ENCODE results near the gene WDR93.
"Not testable (repeated sequence)": the region's sequence is repeated elsewhere in the genome, so short reads cannot be mapped to it uniquely, and the experiment has no call there.

The WDR93 gene

GRCh38 chr15:89778861-89779260, 88.2 kb downstream of the WDR93 start:
- ChIA-PET CTCF (no interaction called here), POLR2A (no interaction called here)
- no peak for DNase-seq
- WGBS (ENCODE audit: insufficient coverage), result 97% methylated on average over 3 of the region's 4 CpGs
- no peaks in the 10 kb centered on the region for H3K36me3 ChIP-seq (ENCODE audit: control insufficient read depth in 4 of 4, insufficient read depth in 4 of 4, low read length in 3 of 4)
- H3K27me3 ChIP-seq (replicated peaks in 2 of 5; ENCODE audit: control insufficient read depth in 4 of 5, insufficient read depth in 5 of 5, low read length in 4 of 5), result peaks cover 0 to 16% (median 2%) of the 10 kb centered on the region in 5 experiments
- no peak overlapping the region for H3K27ac ChIP-seq (ENCODE audit: insufficient read depth in 1 of 2, low read depth in 1 of 2, low read length in 2 of 2, poor library complexity in 1 of 2, severe bottlenecking in 2 of 2)
- peaks cover 0 to 41% (median 21%) of the 10 kb centered on the region in 4 experiments for H3K4me1 ChIP-seq (ENCODE audit: control extremely low read depth in 1 of 4, control insufficient read depth in 4 of 4, insufficient read depth in 4 of 4, low read length in 3 of 4)
- no peaks in the 10 kb centered on the region for H3K9me3 ChIP-seq (ENCODE audit: control extremely low read depth in 1 of 5, control insufficient read depth in 4 of 5, insufficient read depth in 2 of 5, low read depth in 1 of 5, low read length in 4 of 5)
- no peak overlapping the region for H3K4me3 ChIP-seq (ENCODE audit: control insufficient read depth in 1 of 7, extremely low read depth in 1 of 7, insufficient read depth in 4 of 7, low read depth in 2 of 7, low read length in 6 of 7)

DNA sequence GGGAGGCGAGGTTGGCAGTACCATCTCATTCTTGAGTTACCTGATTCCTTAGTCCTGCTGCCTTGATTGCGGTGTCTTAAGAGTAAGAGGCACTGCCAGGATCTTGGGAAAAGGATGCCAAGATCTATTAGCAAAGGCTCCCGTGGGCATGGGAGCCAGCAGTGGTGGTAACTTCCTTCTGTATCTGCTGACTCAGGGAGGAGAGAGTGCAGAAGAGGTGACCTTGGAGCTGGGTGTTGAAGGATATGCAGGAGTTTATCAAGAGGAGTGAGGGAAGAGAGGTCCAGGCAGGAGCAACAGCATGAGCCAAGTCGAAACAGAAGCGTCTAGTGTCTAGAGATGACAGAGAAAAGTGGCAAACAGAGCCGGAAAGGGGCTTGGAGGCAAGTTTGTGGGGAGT, 90.0 kb downstream of the WDR93 start:
- Histone ChIP-seq H3K27ac (ENCODE audit: insufficient read depth in 1 of 2, low read depth in 1 of 2, low read length in 2 of 2, poor library complexity in 1 of 2, severe bottlenecking in 2 of 2) (no peak overlapping the region), H3K36me3 (ENCODE audit: control insufficient read depth in 4 of 4, insufficient read depth in 4 of 4, low read length in 3 of 4) (peaks cover 0 to 15% (median 6%) of the 10 kb centered on the region in 4 experiments), H3K27me3 (replicated peaks in 2 of 5; ENCODE audit: control insufficient read depth in 4 of 5, insufficient read depth in 5 of 5, low read length in 4 of 5) (peaks cover 0 to 13% (median under 1%) of the 10 kb centered on the region in 5 experiments), H3K4me1 (ENCODE audit: control extremely low read depth in 1 of 4, control insufficient read depth in 4 of 4, insufficient read depth in 4 of 4, low read length in 3 of 4) (peaks cover 0 to 43% (median 21%) of the 10 kb centered on the region in 4 experiments), H3K9me3 (ENCODE audit: control extremely low read depth in 1 of 5, control insufficient read depth in 4 of 5, insufficient read depth in 2 of 5, low read depth in 1 of 5, low read length in 4 of 5) (no peaks in the 10 kb centered on the region), H3K4me3 (ENCODE audit: control insufficient read depth in 1 of 7, extremely low read depth in 1 of 7, insufficient read depth in 4 of 7, low read depth in 2 of 7, low read length in 6 of 7) (no peak overlapping the region)
- ChIA-PET CTCF (interaction anchor here (0.7 to 2.0 kb wide), 4 partner anchors 9 to 28 kb away, joined by 3 to 4 read pairs (median 4); no protein-coding TSS in a partner anchor), POLR2A (interaction anchor here (0.8 kb wide), 1 partner anchor 16 kb away, joined by 3 read pairs; no protein-coding TSS in a partner anchor)
- 82% methylated on average over 6 of the region's 6 CpGs for WGBS (ENCODE audit: insufficient coverage)
- DNase-seq, result no peak

GRCh38 chr15:89781055-89781454, 90.4 kb downstream of the WDR93 start:
- Histone ChIP-seq H3K36me3 (ENCODE audit: control insufficient read depth in 4 of 4, insufficient read depth in 4 of 4, low read length in 3 of 4) (peaks cover 0 to 16% (median 6%) of the 10 kb centered on the region in 4 experiments), H3K27me3 (replicated peaks in 2 of 5; ENCODE audit: control insufficient read depth in 4 of 5, insufficient read depth in 5 of 5, low read length in 4 of 5) (peaks cover 0 to 9% (median 0%) of the 10 kb centered on the region in 5 experiments), H3K4me1 (ENCODE audit: control extremely low read depth in 1 of 4, control insufficient read depth in 4 of 4, insufficient read depth in 4 of 4, low read length in 3 of 4) (peaks cover 0 to 42% (median 18%) of the 10 kb centered on the region in 4 experiments), H3K27ac (ENCODE audit: insufficient read depth in 1 of 2, low read depth in 1 of 2, low read length in 2 of 2, poor library complexity in 1 of 2, severe bottlenecking in 2 of 2) (no peak overlapping the region), H3K9me3 (ENCODE audit: control extremely low read depth in 1 of 5, control insufficient read depth in 4 of 5, insufficient read depth in 2 of 5, low read depth in 1 of 5, low read length in 4 of 5) (no peaks in the 10 kb centered on the region), H3K4me3 (ENCODE audit: control insufficient read depth in 1 of 7, extremely low read depth in 1 of 7, insufficient read depth in 4 of 7, low read depth in 2 of 7, low read length in 6 of 7) (no peak overlapping the region)
- ChIA-PET CTCF (interaction anchor here (0.7 to 2.0 kb wide), 5 partner anchors 10 to 29 kb away, joined by 3 to 4 read pairs (median 3); no protein-coding TSS in a partner anchor), POLR2A (interaction anchor here (0.8 kb wide), 1 partner anchor 16 kb away, joined by 3 read pairs; no protein-coding TSS in a partner anchor)
- 44% methylated on average over 6 of the region's 6 CpGs for WGBS (ENCODE audit: insufficient coverage)
- peak in 2 of 3 donors; percentile 60 for DNase-seq

GRCh38 chr15:89781891-89782618, 91.4 kb downstream of the WDR93 start:
- 88% methylated on average over 11 of the region's 15 CpGs for WGBS (ENCODE audit: insufficient coverage)
- Histone ChIP-seq H3K27ac (ENCODE audit: insufficient read depth in 1 of 2, low read depth in 1 of 2, low read length in 2 of 2, poor library complexity in 1 of 2, severe bottlenecking in 2 of 2) (no peak overlapping the region), H3K4me1 (ENCODE audit: control extremely low read depth in 1 of 4, control insufficient read depth in 4 of 4, insufficient read depth in 4 of 4, low read length in 3 of 4) (peaks cover 0 to 33% (median 9%) of the 10 kb centered on the region in 4 experiments), H3K27me3 (replicated peaks in 2 of 5; ENCODE audit: control insufficient read depth in 4 of 5, insufficient read depth in 5 of 5, low read length in 4 of 5) (peaks cover 0 to 2% (median 0%) of the 10 kb centered on the region in 5 experiments), H3K4me3 (ENCODE audit: control insufficient read depth in 1 of 7, extremely low read depth in 1 of 7, insufficient read depth in 4 of 7, low read depth in 2 of 7, low read length in 6 of 7) (no peak overlapping the region), H3K9me3 (ENCODE audit: control extremely low read depth in 1 of 5, control insufficient read depth in 4 of 5, insufficient read depth in 2 of 5, low read depth in 1 of 5, low read length in 4 of 5) (no peaks in the 10 kb centered on the region), H3K36me3 (ENCODE audit: control insufficient read depth in 4 of 4, insufficient read depth in 4 of 4, low read length in 3 of 4) (peaks cover 0 to 20% (median 8%) of the 10 kb centered on the region in 4 experiments)
- CTCF ChIA-PET, result interaction anchor here (1.6 to 1.8 kb wide), 2 partner anchors 11 to 21 kb away, joined by 3 to 6 read pairs; no protein-coding TSS in a partner anchor
- POLR2A ChIA-PET, result no interaction called here
- peak in 1 of 3 donors; percentile 35 for DNase-seq

DNA sequence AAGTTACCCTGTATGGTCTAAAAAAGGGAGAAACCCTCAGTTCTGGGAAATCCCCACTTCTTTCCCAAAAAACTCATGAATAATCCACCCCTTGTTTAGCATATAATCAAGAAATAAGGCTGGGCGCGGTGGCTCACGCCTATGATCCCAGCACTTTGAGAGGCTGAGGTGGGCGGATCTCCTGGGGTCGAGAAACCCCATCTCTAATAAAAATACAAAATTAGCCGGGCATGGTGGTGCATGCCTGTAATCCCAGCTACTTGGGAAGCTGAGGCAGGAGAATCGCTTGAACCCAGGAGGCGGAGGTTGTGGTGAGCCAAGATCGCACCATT, 92.0 kb downstream of the WDR93 start:
- peaks cover 0 to 25% (median 10%) of the 10 kb centered on the region in 4 experiments for H3K36me3 ChIP-seq (ENCODE audit: control insufficient read depth in 4 of 4, insufficient read depth in 4 of 4, low read length in 3 of 4)
- not testable (repeated sequence) for H3K9me3 ChIP-seq (ENCODE audit: control extremely low read depth in 1 of 5, control insufficient read depth in 4 of 5, insufficient read depth in 2 of 5, low read depth in 1 of 5, low read length in 4 of 5); H3K27me3 ChIP-seq (replicated peaks in 2 of 5; ENCODE audit: control insufficient read depth in 4 of 5, insufficient read depth in 5 of 5, low read length in 4 of 5); H3K27ac ChIP-seq (ENCODE audit: insufficient read depth in 1 of 2, low read depth in 1 of 2, low read length in 2 of 2, poor library complexity in 1 of 2, severe bottlenecking in 2 of 2); H3K4me3 ChIP-seq (ENCODE audit: control insufficient read depth in 1 of 7, extremely low read depth in 1 of 7, insufficient read depth in 4 of 7, low read depth in 2 of 7, low read length in 6 of 7); DNase-seq
- CTCF ChIA-PET, result interaction anchor here (1.2 to 1.8 kb wide), 3 partner anchors 13 to 316 kb away, joined by 3 to 6 read pairs (median 3); no protein-coding TSS in a partner anchor
- WGBS (ENCODE audit: insufficient coverage), result 94% methylated on average over 3 of the region's 9 CpGs
- POLR2A ChIA-PET, result interaction anchor here (1.5 kb wide), 1 partner anchor 31 kb away, joined by 3 read pairs; no protein-coding TSS in a partner anchor
- peaks cover 0 to 27% (median 4%) of the 10 kb centered on the region in 4 experiments for H3K4me1 ChIP-seq (ENCODE audit: control extremely low read depth in 1 of 4, control insufficient read depth in 4 of 4, insufficient read depth in 4 of 4, low read length in 3 of 4)

DNA sequence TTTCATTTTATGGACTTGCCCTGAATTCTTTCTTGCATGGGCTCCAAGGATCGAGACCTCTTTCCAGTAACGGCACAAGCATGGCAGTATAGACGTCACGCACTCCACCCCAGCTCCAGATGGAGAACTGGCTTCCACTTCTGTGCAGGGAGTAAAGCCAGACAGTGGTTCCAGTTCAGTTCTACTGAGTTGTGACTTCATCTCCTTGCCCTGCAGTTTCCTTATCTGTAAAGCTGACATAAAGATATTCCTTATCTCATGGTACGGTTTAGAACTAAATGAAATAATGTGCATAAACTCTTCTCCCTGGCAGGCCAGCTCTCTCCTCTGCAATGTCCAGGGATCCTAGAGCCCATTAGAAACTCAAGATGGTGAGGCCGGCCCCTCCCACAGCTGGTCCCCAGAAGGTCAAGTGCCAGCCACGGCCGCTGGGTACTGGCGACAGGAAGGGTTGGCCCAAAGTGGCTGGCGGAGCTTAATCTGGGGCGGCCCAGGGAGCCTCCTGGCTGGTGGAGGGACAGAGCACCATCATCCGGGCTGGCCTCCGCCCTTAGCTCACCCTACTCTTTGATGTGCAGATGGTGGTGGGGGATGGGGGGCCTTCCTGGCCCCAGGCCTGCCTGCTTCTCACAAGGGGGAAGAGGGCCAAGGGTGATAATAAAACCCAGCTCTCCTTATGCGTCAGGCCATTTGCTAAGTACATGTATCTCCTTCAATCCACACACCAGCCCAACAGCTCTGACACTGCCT, 92.7 kb downstream of the WDR93 start:
- WGBS (ENCODE audit: insufficient coverage), result 97% methylated on average over 11 of the region's 14 CpGs
- Histone ChIP-seq H3K4me1 (ENCODE audit: control extremely low read depth in 1 of 4, control insufficient read depth in 4 of 4, insufficient read depth in 4 of 4, low read length in 3 of 4) (peaks cover 0 to 27% (median 2%) of the 10 kb centered on the region in 4 experiments), H3K27me3 (replicated peaks in 2 of 5; ENCODE audit: control insufficient read depth in 4 of 5, insufficient read depth in 5 of 5, low read length in 4 of 5) (no peaks in the 10 kb centered on the region), H3K27ac (ENCODE audit: insufficient read depth in 1 of 2, low read depth in 1 of 2, low read length in 2 of 2, poor library complexity in 1 of 2, severe bottlenecking in 2 of 2) (peak overlapping the region in 1 of 2 experiments; percentile 36), H3K4me3 (ENCODE audit: control insufficient read depth in 1 of 7, extremely low read depth in 1 of 7, insufficient read depth in 4 of 7, low read depth in 2 of 7, low read length in 6 of 7) (no peak overlapping the region), H3K36me3 (ENCODE audit: control insufficient read depth in 4 of 4, insufficient read depth in 4 of 4, low read length in 3 of 4) (peaks cover under 1 to 32% (median 16%) of the 10 kb centered on the region in 4 experiments), H3K9me3 (ENCODE audit: control extremely low read depth in 1 of 5, control insufficient read depth in 4 of 5, insufficient read depth in 2 of 5, low read depth in 1 of 5, low read length in 4 of 5) (peaks cover 0 to 9% (median 5%) of the 10 kb centered on the region in 5 experiments)
- ChIA-PET CTCF (interaction anchor here (1.0 to 1.8 kb wide), 6 partner anchors 12 to 316 kb away, joined by 3 to 7 read pairs (median 4); no protein-coding TSS in a partner anchor), POLR2A (interaction anchor here (1.5 kb wide), 1 partner anchor 30 kb away, joined by 3 read pairs; no protein-coding TSS in a partner anchor)
- DNase-seq, result peak in 2 of 3 donors; percentile 19 to 28
